ENCODE results near the gene PAK2.
"Not testable (repeated sequence)": the region's sequence is repeated elsewhere in the genome, so short reads cannot be mapped to it uniquely, and the experiment has no call there.

The PAK2 gene

GRCh38 chr3:196739671-196740480 lies at the start of gene PAK2:
Gene PAK2 (plus strand): TSS chr3:196739857. CDS start chr3:196782647, 42,790 bp downstream.
- peak; percentile 73 for DNase-seq

- DNase-seq, result no peak
These were observed 49.6 kb upstream of the PAK2 start for GRCh38 chr3:196689941-196690660.

- DNase-seq, result no peak
These were observed 48.3 kb upstream of the PAK2 start for GRCh38 chr3:196691386-196691785.

- DNase-seq, result peak; percentile 15
These were observed 45.4 kb upstream of the PAK2 start for GRCh38 chr3:196694202-196694638.

GRCh38 chr3:196694941-196695848 lies 44.5 kb upstream of the PAK2 start:
- DNase-seq, result no peak

GRCh38 chr3:196695849-196696226 lies 43.8 kb upstream of the PAK2 start:
- DNase-seq, result no peak

GRCh38 chr3:196697270-196697669 lies 42.4 kb upstream of the PAK2 start:
- no peak for DNase-seq

- DNase-seq, result no peak
These were observed 39.9 kb upstream of the PAK2 start for GRCh38 chr3:196699749-196700148.

- no peak for DNase-seq
These were observed 38.9 kb upstream of the PAK2 start for GRCh38 chr3:196700801-196701200.

- DNase-seq, result no peak
These were observed 33.3 kb upstream of the PAK2 start for GRCh38 chr3:196706327-196706726.

- DNase-seq, result no peak
These were observed 32.9 kb upstream of the PAK2 start for GRCh38 chr3:196706731-196707130.

GRCh38 chr3:196707566-196707965 lies 32.1 kb upstream of the PAK2 start:
- DNase-seq, result no peak

- DNase-seq, result no peak
These were observed 31.2 kb upstream of the PAK2 start for GRCh38 chr3:196708467-196708866.

GRCh38 chr3:196711838-196712513 lies 27.7 kb upstream of the PAK2 start, which contains the start of the genes CEP19 and PIGX:
Gene CEP19 (minus strand): TSS chr3:196712250. CDS start chr3:196708657, 3,593 bp downstream.
Gene PIGX (plus strand): TSS chr3:196712377.
- peak; percentile 64 for DNase-seq

- no peak for DNase-seq
These were observed 26.9 kb upstream of the PAK2 start for GRCh38 chr3:196712514-196713413.

GRCh38 chr3:196717162-196717561 lies 22.5 kb upstream of the PAK2 start:
- not testable (repeated sequence) for DNase-seq

GRCh38 chr3:196721097-196721496 lies 18.6 kb upstream of the PAK2 start:
- no peak for DNase-seq

GRCh38 chr3:196726788-196727675 lies 12.6 kb upstream of the PAK2 start:
- no peak for DNase-seq

- DNase-seq, result no peak
These were observed 3.9 kb upstream of the PAK2 start for GRCh38 chr3:196735751-196736150.
